NOMO-1 treated with dmso at 0.1 percent for 144 hours (cell line): ENCODE data around the gene TRAF3IP3.

Experiments
- DNase-seq: peaks from one replicate; lab custom pipeline; 2025; ENCODE audit not compliant: unreplicated experiment; lab: John Stamatoyannopoulos, UW

The TRAF3IP3 gene

GRCh38 chr1:209755926-209756614, at the start of gene TRAF3IP3:
TRAF3IP3 (plus strand) TSS chr1:209756053; CDS start chr1:209760040, 3,987 bp downstream.
- DNase-seq = peak; percentile 91

- DNase-seq = no peak
Measured at GRCh38 chr1:209706622-209707021, 49.2 kb upstream of the TRAF3IP3 start.

GRCh38 chr1:209707308-209707707, 48.5 kb upstream of the TRAF3IP3 start:
- no peak for DNase-seq

- DNase-seq = no peak
Measured at GRCh38 chr1:209708297-209708696, 47.6 kb upstream of the TRAF3IP3 start.

GRCh38 chr1:209710093-209710492, 45.8 kb upstream of the TRAF3IP3 start:
- DNase-seq = no peak

- no peak for DNase-seq
Measured at GRCh38 chr1:209710847-209711246, 45.0 kb upstream of the TRAF3IP3 start.

GRCh38 chr1:209714338-209714737, 41.5 kb upstream of the TRAF3IP3 start:
- no peak for DNase-seq

- no peak for DNase-seq
Measured at GRCh38 chr1:209715314-209715713, 40.5 kb upstream of the TRAF3IP3 start.

- DNase-seq = no peak
Measured at GRCh38 chr1:209717818-209718217, 38.0 kb upstream of the TRAF3IP3 start.

- DNase-seq = no peak
Measured at GRCh38 chr1:209720326-209720725, 35.5 kb upstream of the TRAF3IP3 start.

GRCh38 chr1:209720826-209721225, 35.0 kb upstream of the TRAF3IP3 start:
- DNase-seq = no peak

- no peak for DNase-seq
Measured at GRCh38 chr1:209721323-209721722, 34.5 kb upstream of the TRAF3IP3 start.

GRCh38 chr1:209723265-209723664, 32.6 kb upstream of the TRAF3IP3 start:
- DNase-seq = no peak

GRCh38 chr1:209723756-209724693, 31.8 kb upstream of the TRAF3IP3 start:
- DNase-seq = no peak

- no peak for DNase-seq
Measured at GRCh38 chr1:209727286-209727685, 28.6 kb upstream of the TRAF3IP3 start.

- no peak for DNase-seq
Measured at GRCh38 chr1:209727785-209728184, 28.1 kb upstream of the TRAF3IP3 start.

GRCh38 chr1:209728466-209728865, 27.4 kb upstream of the TRAF3IP3 start:
- no peak for DNase-seq

- no peak for DNase-seq
Measured at GRCh38 chr1:209729436-209729835, 26.4 kb upstream of the TRAF3IP3 start.

- DNase-seq = no peak
Measured at GRCh38 chr1:209732725-209733124, 23.1 kb upstream of the TRAF3IP3 start.

GRCh38 chr1:209733409-209734192, 22.3 kb upstream of the TRAF3IP3 start:
- peak; percentile 88 for DNase-seq

- DNase-seq = no peak
Measured at GRCh38 chr1:209736490-209737117, 19.2 kb upstream of the TRAF3IP3 start.
